ENCODE data around the gene KRTAP8-1. TPM values are rescaled to one million over a fixed set of nuclear protein-coding genes. Genes with fewer than 3 reads are reported as not detected.

The KRTAP8-1 gene
- total RNA-seq = not detected

DNA sequence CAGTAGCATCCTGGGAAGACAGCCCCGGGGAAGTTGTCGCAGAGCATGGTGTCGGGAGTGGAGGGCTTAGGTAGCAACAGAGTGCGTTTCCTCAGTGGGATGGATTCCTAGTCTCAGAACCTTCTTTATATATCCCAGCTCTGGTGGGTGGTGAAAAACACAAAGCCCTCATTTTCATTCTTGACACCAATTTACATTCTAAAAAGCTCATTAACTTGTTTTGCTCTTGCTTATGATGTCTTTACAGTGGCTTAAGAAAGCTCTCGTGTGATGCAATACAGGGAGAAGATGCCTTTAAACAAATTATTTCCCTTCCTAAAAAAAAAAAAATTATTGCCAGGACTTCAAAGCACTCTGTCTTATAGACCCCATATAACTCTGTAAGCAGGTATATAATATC lies at the start of gene KRTAP8-1:
Gene KRTAP8-1 (minus strand): TSS at position 101 of the 400 bp plus-strand sequence. CDS start 54 bp downstream, at position 47.
- Histone ChIP-seq H3K27me3 (no peaks in the 10 kb centered on the region), H3K36me3 (no peaks in the 10 kb centered on the region), H3K27ac (no peak within 1 kb of the TSS), H3K4me3 (no peak within 1 kb of the TSS), H3K4me1 (no peaks in the 10 kb centered on the region), H3K9me3 (no peaks in the 10 kb centered on the region)
- no peak for DNase-seq (ENCODE audit: low spot score)
- TF ChIP-seq, protein P1, sequence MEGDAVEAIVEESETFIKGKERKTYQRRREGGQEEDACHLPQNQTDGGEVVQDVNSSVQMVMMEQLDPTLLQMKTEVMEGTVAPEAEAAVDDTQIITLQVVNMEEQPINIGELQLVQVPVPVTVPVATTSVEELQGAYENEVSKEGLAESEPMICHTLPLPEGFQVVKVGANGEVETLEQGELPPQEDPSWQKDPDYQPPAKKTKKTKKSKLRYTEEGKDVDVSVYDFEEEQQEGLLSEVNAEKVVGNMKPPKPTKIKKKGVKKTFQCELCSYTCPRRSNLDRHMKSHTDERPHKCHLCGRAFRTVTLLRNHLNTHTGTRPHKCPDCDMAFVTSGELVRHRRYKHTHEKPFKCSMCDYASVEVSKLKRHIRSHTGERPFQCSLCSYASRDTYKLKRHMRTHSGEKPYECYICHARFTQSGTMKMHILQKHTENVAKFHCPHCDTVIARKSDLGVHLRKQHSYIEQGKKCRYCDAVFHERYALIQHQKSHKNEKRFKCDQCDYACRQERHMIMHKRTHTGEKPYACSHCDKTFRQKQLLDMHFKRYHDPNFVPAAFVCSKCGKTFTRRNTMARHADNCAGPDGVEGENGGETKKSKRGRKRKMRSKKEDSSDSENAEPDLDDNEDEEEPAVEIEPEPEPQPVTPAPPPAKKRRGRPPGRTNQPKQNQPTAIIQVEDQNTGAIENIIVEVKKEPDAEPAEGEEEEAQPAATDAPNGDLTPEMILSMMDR (IDR thresholded peaks at IDR 0.05) = no peak

DNA sequence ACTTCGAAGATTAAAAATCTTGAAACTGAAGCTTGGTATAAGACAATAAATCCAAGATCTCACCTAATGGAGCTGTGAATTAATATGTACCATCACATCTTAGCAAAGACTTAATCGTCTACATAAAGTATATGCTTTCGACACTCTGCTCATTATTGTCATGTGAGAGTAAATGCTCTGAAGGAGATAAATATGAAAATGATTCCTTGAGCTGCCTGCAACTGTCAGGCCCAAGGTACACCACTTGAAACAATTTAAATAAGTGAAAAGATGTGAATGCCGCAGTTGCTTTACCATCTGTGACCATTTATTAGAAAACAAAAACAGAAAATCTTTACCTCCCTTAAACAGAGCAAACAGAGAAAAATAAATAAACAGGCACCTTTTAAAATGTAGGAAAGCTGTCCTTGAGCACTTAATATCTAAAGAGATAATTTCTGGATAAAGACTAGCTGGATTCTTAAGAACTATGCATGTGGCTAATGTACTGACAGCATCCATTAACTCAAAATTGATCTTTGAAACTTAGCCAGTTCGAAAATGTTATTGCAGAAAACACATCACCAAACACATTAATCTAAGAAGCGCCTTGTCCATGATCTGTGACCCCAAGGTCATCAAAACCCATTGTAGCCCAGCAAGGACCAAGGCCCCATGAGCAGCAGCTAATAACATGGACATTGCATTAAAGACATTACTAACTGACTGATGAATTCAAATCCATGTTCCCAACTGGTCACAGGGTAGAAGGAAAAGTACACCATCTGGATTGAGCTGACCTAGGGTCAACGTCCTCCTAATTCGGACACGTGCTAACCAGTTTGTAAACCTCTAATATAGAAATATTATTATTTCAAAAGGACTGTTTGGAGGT lies 34.8 kb upstream of the KRTAP8-1 start:
- Histone ChIP-seq H3K27me3 (no peaks in the 10 kb centered on the region), H3K4me1 (no peaks in the 10 kb centered on the region), H3K4me3 (no peak overlapping the region), H3K27ac (no peak overlapping the region), H3K9me3 (no peaks in the 10 kb centered on the region), H3K36me3 (no peaks in the 10 kb centered on the region)
- DNase-seq (ENCODE audit: low spot score) = no peak
- TF ChIP-seq, protein P1 (IDR thresholded peaks at IDR 0.05) = no peak

- Histone ChIP-seq H3K4me3 (no peak overlapping the region), H3K4me1 (no peaks in the 10 kb centered on the region), H3K27ac (no peak overlapping the region), H3K27me3 (no peaks in the 10 kb centered on the region), H3K9me3 (no peaks in the 10 kb centered on the region), H3K36me3 (no peaks in the 10 kb centered on the region)
- DNase-seq (ENCODE audit: low spot score) = no peak
- TF ChIP-seq, protein P1 (IDR thresholded peaks at IDR 0.05) = no peak
Measured at GRCh38 chr21:30842990-30843389, 29.9 kb upstream of the KRTAP8-1 start.

DNA sequence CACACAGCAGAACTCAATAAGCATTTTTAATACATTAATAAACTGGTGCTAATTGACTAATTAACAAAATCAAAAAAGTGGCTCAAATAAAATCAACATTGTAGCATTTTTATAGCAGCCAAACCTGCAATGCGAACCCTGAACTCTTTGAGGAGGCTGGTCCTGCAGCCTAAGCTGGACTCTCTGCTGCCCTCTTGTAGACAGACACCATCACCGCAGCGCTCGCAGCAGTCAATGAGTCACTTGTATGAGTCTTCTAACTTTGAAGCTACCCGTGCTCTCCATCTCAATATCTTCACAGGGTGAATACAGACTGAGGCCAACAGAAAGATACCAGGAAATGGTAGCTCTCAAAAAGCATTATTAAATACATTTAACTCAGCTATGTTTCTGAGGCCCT lies 26.2 kb upstream of the KRTAP8-1 start:
- H3K27ac ChIP-seq = no peak overlapping the region
- H3K9me3 ChIP-seq = no peaks in the 10 kb centered on the region
- no peaks in the 10 kb centered on the region for H3K36me3 ChIP-seq
- H3K4me1 ChIP-seq = no peaks in the 10 kb centered on the region
- TF ChIP-seq, protein P1 (IDR thresholded peaks at IDR 0.05) = peak in 1 of 2 donors; percentile 11
- H3K4me3 ChIP-seq = no peak overlapping the region
- DNase-seq (ENCODE audit: low spot score) = no peak
- H3K27me3 ChIP-seq = no peaks in the 10 kb centered on the region

GRCh38 chr21:30838536-30838935 lies 25.5 kb upstream of the KRTAP8-1 start:
- H3K9me3 ChIP-seq = no peaks in the 10 kb centered on the region
- no peak overlapping the region for H3K27ac ChIP-seq
- no peak overlapping the region for H3K4me3 ChIP-seq
- TF ChIP-seq, protein P1 (IDR thresholded peaks at IDR 0.05) = no peak
- H3K27me3 ChIP-seq = no peaks in the 10 kb centered on the region
- H3K36me3 ChIP-seq = no peaks in the 10 kb centered on the region
- H3K4me1 ChIP-seq = no peaks in the 10 kb centered on the region
- no peak for DNase-seq (ENCODE audit: low spot score)

All from right atrium auricular region (tissue), 2 donors.